Duodenal mucosa (tissue), 2 donors: ENCODE results near the gene RNASE3.
"Not testable (repeated sequence)": the region's sequence is repeated elsewhere in the genome, so short reads cannot be mapped to it uniquely, and the experiment has no call there.

ENCODE experiments used
- H3K27ac ChIP-seq: one replicate; pipeline ENCODE4 v1.7.0; 2013; ENCODE audit warnings: low read depth, low read length
- H3K27me3 ChIP-seq, 2 donors: one replicate each; pipeline ENCODE4 v1.7.0; 2013; ENCODE audit warnings: low read length in 2 of 2, control low read depth in 1 of 2; ENCODE audit not compliant: insufficient read depth in 2 of 2, control insufficient read depth in 1 of 2
- H3K36me3 ChIP-seq, 2 donors: one replicate each; pipeline ENCODE4 v1.7.0; 2013; ENCODE audit warnings: low read length in 2 of 2, control low read depth in 1 of 2; ENCODE audit not compliant: insufficient read depth in 2 of 2, control insufficient read depth in 1 of 2
- H3K4me1 ChIP-seq, 2 donors: one replicate each; pipeline ENCODE4 v1.7.0; 2013; ENCODE audit warnings: low read length in 2 of 2, control low read depth in 1 of 2; ENCODE audit not compliant: insufficient read depth in 2 of 2, control insufficient read depth in 1 of 2
- H3K4me3 ChIP-seq, 2 donors: one replicate each; pipeline ENCODE4 v1.7.0; 2013; ENCODE audit warnings: low read length in 2 of 2, low read depth in 1 of 2
- H3K9ac ChIP-seq, 2 donors: one replicate each; pipeline ENCODE4 v1.7.0; 2013; ENCODE audit warnings: low read length in 2 of 2, low read depth in 1 of 2
- H3K9me3 ChIP-seq, 2 donors: one replicate each; pipeline ENCODE4 v1.7.0; 2013; ENCODE audit warnings: low read length in 2 of 2, control low read depth in 1 of 2; ENCODE audit not compliant: control insufficient read depth in 1 of 2

Gene RNASE3

DNA sequence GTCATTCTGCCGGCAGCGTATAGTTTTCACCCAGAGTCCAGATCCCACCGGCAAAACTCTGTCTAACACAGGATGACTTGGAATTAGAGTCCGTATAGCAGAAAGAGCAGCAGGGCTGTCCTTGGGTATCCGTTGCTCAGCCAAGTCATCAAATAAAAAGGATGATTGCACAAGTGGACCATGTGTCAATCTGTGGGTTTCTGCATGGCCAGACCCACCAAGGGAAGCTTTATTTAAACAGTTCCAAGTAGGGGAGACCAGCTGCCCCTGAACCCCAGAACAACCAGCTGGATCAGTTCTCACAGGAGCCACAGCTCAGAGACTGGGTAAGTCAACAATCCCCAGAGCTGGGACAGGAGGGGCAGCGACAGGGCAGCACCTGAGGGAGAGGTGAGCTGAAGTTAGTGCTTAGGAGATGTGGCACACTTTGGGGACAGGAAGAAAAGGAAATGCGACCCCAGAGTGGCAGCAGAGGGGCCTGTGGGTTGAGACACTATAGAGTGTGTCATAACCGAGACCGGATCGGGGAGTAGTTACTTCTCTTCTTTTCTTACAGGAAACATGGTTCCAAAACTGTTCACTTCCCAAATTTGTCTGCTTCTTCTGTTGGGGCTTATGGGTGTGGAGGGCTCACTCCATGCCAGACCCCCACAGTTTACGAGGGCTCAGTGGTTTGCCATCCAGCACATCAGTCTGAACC, at the start of gene RNASE3:
TSS of gene RNASE3 (plus strand) at position 260 of the 700 bp plus-strand sequence. CDS start at position 562, 302 bp downstream.
- H3K36me3 ChIP-seq, H3K4me1 ChIP-seq, H3K9ac ChIP-seq, H3K4me3 ChIP-seq, H3K9me3 ChIP-seq, H3K27ac ChIP-seq, H3K27me3 ChIP-seq: not testable (repeated sequence)

DNA sequence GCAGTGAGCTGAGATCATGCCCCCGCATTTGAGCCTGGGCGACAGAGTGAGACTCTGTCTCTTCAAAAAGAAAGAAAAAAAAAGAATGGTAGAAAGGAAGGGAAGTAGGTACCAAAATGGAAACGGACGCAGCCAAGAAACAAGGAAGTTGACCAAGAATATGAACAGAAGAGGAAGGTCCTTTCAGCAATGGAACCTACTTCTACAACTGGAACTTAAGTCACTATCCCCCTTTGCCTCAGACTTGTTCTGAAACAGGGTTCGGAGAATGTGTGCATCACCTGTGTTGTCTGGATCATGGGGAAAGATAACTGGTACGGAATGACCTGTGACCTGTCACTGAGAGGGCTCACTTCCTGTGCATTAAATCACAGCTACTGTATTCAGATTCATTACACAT, 44.6 kb upstream of the RNASE3 start:
- peaks cover 0 to 9% of the 10 kb centered on the region in 2 donors for H3K4me1 ChIP-seq
- H3K27ac ChIP-seq = no peak overlapping the region
- no peaks in the 10 kb centered on the region for H3K27me3 ChIP-seq
- H3K9me3 ChIP-seq = no peaks in the 10 kb centered on the region
- no peak overlapping the region for H3K9ac ChIP-seq
- H3K36me3 ChIP-seq = no peaks in the 10 kb centered on the region
- H3K4me3 ChIP-seq = no peak overlapping the region

- Histone ChIP-seq H3K9ac (no peak overlapping the region), H3K4me3 (no peak overlapping the region), H3K9me3 (no peaks in the 10 kb centered on the region), H3K36me3 (no peaks in the 10 kb centered on the region), H3K4me1 (peaks cover 3 to 14% of the 10 kb centered on the region in 2 donors), H3K27me3 (no peaks in the 10 kb centered on the region), H3K27ac (no peak overlapping the region)
These were observed 42.8 kb upstream of the RNASE3 start for GRCh38 chr14:20848316-20848954.

DNA sequence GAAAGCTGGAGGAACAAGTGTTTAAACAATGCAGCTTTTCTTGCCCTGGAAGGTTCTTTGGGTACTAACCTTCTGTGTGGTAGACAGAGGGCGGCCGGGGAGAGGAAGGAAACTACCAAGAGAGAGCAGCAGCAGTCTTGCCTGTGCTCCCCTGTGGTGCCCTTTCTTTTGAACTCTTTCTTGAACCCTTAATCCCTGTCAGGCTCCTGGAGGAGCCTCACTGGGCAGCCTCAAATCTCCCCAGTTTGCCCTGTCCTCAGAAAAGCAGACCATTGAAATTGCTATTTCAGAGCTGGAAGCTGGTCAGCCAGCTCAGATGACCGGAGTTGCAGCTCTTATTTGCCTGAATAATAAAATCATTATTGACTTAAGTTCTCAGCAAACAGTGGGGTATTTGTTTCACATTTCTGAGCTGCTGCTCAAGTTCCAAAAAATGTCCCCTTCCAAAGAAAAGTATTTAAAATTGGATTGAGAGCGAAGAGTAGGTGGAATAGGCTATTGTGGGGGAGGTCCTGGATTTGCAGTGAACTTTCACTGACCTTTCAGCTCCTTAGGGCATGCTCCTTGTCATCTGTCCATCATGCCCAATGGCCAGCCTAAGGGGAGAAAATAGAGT, 42.1 kb upstream of the RNASE3 start:
- Histone ChIP-seq H3K9me3 (no peaks in the 10 kb centered on the region), H3K27ac (no peak overlapping the region), H3K27me3 (no peaks in the 10 kb centered on the region), H3K36me3 (no peaks in the 10 kb centered on the region), H3K4me3 (no peak overlapping the region), H3K4me1 (peaks cover 3 to 14% of the 10 kb centered on the region in 2 donors), H3K9ac (no peak overlapping the region)

GRCh38 chr14:20853042-20853441, 38.1 kb upstream of the RNASE3 start:
- Histone ChIP-seq H3K4me3 (no peak overlapping the region), H3K4me1 (peaks cover 6 to 14% of the 10 kb centered on the region in 2 donors), H3K9me3 (no peaks in the 10 kb centered on the region), H3K9ac (no peak overlapping the region), H3K27ac (no peak overlapping the region), H3K36me3 (no peaks in the 10 kb centered on the region), H3K27me3 (no peaks in the 10 kb centered on the region)

GRCh38 chr14:20855652-20856291, 35.4 kb upstream of the RNASE3 start:
- no peaks in the 10 kb centered on the region for H3K27me3 ChIP-seq
- H3K4me3 ChIP-seq = no peak overlapping the region
- no peak overlapping the region for H3K27ac ChIP-seq
- H3K9ac ChIP-seq = no peak overlapping the region
- H3K9me3 ChIP-seq = no peaks in the 10 kb centered on the region
- no peaks in the 10 kb centered on the region for H3K36me3 ChIP-seq
- peaks cover 5 to 6% of the 10 kb centered on the region in 2 donors for H3K4me1 ChIP-seq

GRCh38 chr14:20857207-20857606, 34.0 kb upstream of the RNASE3 start:
- H3K27ac ChIP-seq = no peak overlapping the region
- no peak overlapping the region for H3K4me3 ChIP-seq
- peaks cover 5 to 6% of the 10 kb centered on the region in 2 donors for H3K4me1 ChIP-seq
- H3K27me3 ChIP-seq = no peaks in the 10 kb centered on the region
- H3K9me3 ChIP-seq = no peaks in the 10 kb centered on the region
- H3K36me3 ChIP-seq = no peaks in the 10 kb centered on the region
- no peak overlapping the region for H3K9ac ChIP-seq

DNA sequence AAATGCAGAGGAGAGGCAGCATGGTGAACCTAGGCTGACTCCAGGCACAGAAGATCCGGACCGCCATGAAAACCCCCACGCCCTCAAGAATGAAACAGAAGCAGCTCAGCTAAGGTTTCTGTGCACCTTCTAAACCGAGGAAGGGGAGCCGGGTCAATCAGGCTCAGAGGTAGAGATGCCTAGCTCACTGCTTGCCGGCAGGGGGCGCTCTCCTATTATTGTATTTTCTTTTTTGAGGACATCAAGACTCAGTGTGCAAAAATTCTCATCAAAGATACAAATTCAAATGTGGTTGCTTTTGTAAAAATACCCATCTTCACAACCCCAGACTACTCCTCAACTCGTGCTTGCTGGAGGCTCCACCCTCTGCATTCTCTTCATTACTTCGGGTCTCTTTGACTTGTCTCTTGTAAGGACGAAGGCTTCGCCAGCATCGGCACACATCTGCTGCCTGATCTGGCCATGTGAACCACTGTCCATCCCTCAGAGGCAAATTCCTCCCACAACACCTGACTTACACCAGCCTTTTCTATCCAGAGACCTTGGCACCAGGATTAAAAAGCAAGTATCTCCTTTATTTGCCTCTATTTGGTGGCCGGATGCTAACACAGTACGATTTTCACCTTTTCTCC, 33.4 kb upstream of the RNASE3 start:
- H3K4me1 ChIP-seq = peaks cover 4 to 6% of the 10 kb centered on the region in 2 donors
- H3K4me3 ChIP-seq = no peak overlapping the region
- H3K27ac ChIP-seq = no peak overlapping the region
- H3K36me3 ChIP-seq = no peaks in the 10 kb centered on the region
- no peak overlapping the region for H3K9ac ChIP-seq
- no peaks in the 10 kb centered on the region for H3K9me3 ChIP-seq
- H3K27me3 ChIP-seq = no peaks in the 10 kb centered on the region

DNA sequence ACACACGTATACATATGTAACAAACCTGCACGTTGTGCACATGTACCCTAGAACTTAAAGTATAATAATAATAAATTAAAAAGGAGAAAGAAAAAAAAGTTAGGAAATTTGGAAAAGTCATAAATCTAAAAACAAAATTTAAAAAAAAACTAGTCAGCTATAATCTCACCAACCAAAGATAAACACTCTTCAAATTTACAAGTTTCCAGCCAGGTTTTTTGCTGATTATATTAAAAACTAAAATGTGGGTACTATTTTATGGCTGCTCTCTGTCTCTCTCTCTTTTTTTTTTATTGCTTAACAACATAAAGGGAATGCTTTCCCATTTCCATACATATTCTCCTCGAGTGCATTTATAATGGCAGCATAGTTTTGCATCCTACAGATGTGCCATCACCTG, 25.0 kb upstream of the RNASE3 start:
- no peak overlapping the region for H3K4me3 ChIP-seq
- no peak overlapping the region for H3K9ac ChIP-seq
- no peaks in the 10 kb centered on the region for H3K36me3 ChIP-seq
- H3K4me1 ChIP-seq = no peaks in the 10 kb centered on the region
- no peaks in the 10 kb centered on the region for H3K27me3 ChIP-seq
- H3K27ac ChIP-seq = no peak overlapping the region
- no peaks in the 10 kb centered on the region for H3K9me3 ChIP-seq

GRCh38 chr14:20866963-20867362, 24.2 kb upstream of the RNASE3 start:
- Histone ChIP-seq H3K4me3 (no peak overlapping the region), H3K9ac (no peak overlapping the region), H3K4me1 (no peaks in the 10 kb centered on the region), H3K27ac (no peak overlapping the region), H3K36me3 (no peaks in the 10 kb centered on the region), H3K9me3 (no peaks in the 10 kb centered on the region), H3K27me3 (no peaks in the 10 kb centered on the region)
